ENCODE data around the gene KANK2. TPM values are rescaled to one million over a fixed set of nuclear protein-coding genes. Genes with fewer than 3 reads are reported as not detected.

Gene KANK2
- total RNA-seq, 6 donors from 2014 or later, result 144 to 295 (median 240) TPM

- DNase-seq, result no peak
- WGBS, 2 donors, result 92 to 93% methylated on average over 15 of the region's 15 CpGs
- peak overlapping the region in 2 of 4 donors; percentile 8 to 18 for H3K27ac ChIP-seq
- TF ChIP-seq EP300 (IDR thresholded peaks at IDR 0.05) (no peak), POLR2A (IDR thresholded peaks at IDR 0.05) (no peak)
- ATAC-seq (ENCODE audit: low FRiP score in 2 of 2), result no peak
- H3K4me3 ChIP-seq, result no peak overlapping the region
- H3K36me3 ChIP-seq, result peaks cover 0 to 63% (median 15%) of the 10 kb centered on the region in 4 donors
- H3K4me1 ChIP-seq, result peaks cover 38 to 50% (median 45%) of the 10 kb centered on the region in 4 donors
- no peaks in the 10 kb centered on the region for H3K27me3 ChIP-seq
- H3K9me3 ChIP-seq, result no peaks in the 10 kb centered on the region
Observed at GRCh38 chr19:11200015-11200574, 2.8 kb upstream of the KANK2 start.

DNA sequence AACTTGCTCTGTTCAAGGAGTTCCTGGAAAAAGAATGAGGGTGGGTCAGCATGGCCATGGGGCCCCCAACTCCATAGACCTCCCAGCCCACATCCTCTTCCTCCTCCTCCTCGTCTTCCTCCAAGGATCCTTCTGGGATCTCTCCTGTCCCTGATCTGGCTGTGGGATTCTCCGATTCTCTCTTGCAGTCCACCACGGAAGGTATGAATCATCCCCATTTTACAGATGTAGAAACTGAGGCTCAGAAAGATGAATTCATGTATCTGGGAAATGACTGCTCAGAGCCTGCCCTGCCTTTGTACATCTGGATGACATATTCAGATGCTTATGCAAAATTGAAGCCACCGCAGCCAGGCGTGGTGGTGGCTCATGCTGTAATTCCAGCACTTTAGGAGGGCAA is 2.2 kb upstream of the KANK2 start:
- TF ChIP-seq, protein P1, sequence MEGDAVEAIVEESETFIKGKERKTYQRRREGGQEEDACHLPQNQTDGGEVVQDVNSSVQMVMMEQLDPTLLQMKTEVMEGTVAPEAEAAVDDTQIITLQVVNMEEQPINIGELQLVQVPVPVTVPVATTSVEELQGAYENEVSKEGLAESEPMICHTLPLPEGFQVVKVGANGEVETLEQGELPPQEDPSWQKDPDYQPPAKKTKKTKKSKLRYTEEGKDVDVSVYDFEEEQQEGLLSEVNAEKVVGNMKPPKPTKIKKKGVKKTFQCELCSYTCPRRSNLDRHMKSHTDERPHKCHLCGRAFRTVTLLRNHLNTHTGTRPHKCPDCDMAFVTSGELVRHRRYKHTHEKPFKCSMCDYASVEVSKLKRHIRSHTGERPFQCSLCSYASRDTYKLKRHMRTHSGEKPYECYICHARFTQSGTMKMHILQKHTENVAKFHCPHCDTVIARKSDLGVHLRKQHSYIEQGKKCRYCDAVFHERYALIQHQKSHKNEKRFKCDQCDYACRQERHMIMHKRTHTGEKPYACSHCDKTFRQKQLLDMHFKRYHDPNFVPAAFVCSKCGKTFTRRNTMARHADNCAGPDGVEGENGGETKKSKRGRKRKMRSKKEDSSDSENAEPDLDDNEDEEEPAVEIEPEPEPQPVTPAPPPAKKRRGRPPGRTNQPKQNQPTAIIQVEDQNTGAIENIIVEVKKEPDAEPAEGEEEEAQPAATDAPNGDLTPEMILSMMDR (IDR thresholded peaks at IDR 0.05), result no peak
- TF ChIP-seq POLR2AphosphoS5 (IDR thresholded peaks at IDR 0.05) (no peak), POLR2A (IDR thresholded peaks at IDR 0.05) (no peak), EP300 (IDR thresholded peaks at IDR 0.05) (no peak)
- H3K4me3 ChIP-seq, result no peak overlapping the region
- H3K36me3 ChIP-seq, result peaks cover 0 to 59% (median 15%) of the 10 kb centered on the region in 4 donors
- no peaks in the 10 kb centered on the region for H3K27me3 ChIP-seq
- H3K9me3 ChIP-seq, result no peaks in the 10 kb centered on the region
- peak overlapping the region in 2 of 4 donors; percentile 8 to 92 for H3K27ac ChIP-seq
- H3K4me1 ChIP-seq, result peaks cover 44 to 55% (median 48%) of the 10 kb centered on the region in 4 donors
- WGBS, 2 donors, result 86 to 88% methylated on average over 5 of the region's 5 CpGs
- ATAC-seq (ENCODE audit: low FRiP score in 2 of 2), result no peak
- DNase-seq, result no peak

DNA sequence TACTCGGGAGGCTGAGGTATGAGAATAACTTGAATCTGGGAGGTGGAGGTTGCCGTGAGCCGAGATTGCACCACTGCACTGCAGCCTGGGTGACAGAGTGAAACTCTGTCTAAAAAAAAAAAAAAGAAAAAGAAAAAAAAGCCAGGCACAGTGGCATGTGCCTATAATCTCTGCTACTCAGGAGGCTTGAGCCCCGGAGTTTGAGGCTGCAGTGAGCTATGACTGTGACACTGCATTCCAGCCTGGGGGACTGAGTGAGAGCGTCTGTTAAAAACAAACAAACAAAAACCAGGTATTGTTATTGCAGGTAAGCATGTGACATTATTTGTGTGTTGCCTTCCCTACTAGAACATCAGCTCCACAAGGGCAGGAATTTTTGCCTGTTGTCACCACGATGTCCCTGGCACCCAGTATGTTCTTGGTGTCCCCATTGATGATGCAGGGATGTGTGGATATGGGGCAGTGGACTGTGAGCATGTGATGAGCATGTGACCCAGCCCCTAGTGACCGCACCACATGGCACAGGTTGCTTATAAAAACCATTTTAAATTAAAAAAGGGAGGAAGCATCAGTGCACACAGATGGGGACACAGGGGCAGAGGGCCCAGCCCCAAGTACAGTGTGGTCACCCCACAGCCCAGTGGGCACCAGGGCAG is 1.6 kb upstream of the KANK2 start:
- WGBS, 2 donors, result 69 to 70% methylated on average over 7 of the region's 7 CpGs
- DNase-seq (no peak), ATAC-seq (ENCODE audit: low FRiP score in 2 of 2) (no peak)
- TF ChIP-seq, protein P1 (IDR thresholded peaks at IDR 0.05), result no peak
- no peak overlapping the region for H3K4me3 ChIP-seq
- no peaks in the 10 kb centered on the region for H3K27me3 ChIP-seq
- peak overlapping the region; percentile 75 to 93 (median 90) for H3K27ac ChIP-seq
- H3K36me3 ChIP-seq, result peaks cover 0 to 59% (median 18%) of the 10 kb centered on the region in 4 donors
- H3K9me3 ChIP-seq, result no peaks in the 10 kb centered on the region
- H3K4me1 ChIP-seq, result peaks cover 45 to 57% (median 48%) of the 10 kb centered on the region in 4 donors

DNA sequence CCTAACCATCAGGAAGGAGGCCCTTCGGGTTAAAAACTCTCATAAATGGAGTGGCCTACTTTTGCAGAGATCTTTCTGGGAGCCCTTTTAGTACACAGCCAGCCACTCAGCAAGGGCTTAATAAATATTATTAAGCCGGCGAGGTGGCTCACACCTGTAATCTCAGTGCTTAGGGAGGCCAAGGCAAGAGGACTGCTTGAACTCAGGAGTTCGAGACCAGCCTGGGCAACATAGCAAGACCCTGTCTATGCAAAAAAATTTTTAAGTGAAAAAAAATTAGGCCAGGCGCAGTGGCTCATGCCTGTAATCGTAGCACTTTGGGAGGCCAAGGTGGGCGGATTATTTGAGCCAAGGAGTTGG is 810 bp upstream of the KANK2 start:
- DNase-seq (no peak), ATAC-seq (ENCODE audit: low FRiP score in 2 of 2) (no peak)
- Histone ChIP-seq H3K4me1 (peaks cover 42 to 52% (median 49%) of the 10 kb centered on the region in 4 donors), H3K27ac (peak overlapping the region; percentile 75 to 93 (median 90)), H3K9me3 (no peaks in the 10 kb centered on the region), H3K4me3 (peak overlapping the region in 3 of 4 donors; percentile 66 to 84 (median 73)), H3K36me3 (peaks cover 3 to 59% (median 26%) of the 10 kb centered on the region in 4 donors), H3K27me3 (no peaks in the 10 kb centered on the region)
- no peak for TF ChIP-seq POLR2AphosphoS5 (IDR thresholded peaks at IDR 0.05)
- no peak for TF ChIP-seq EP300 (IDR thresholded peaks at IDR 0.05)
- no peak for TF ChIP-seq POLR2A (IDR thresholded peaks at IDR 0.05)
- TF ChIP-seq, protein P1 (IDR thresholded peaks at IDR 0.05), result no peak
- 61 to 69% methylated on average over 7 of the region's 7 CpGs for WGBS, 2 donors

GRCh38 chr19:11196406-11197287 is 698 bp downstream of the KANK2 start:
- WGBS, 2 donors, result 15 to 16% methylated on average over 24 to 43 of the region's 47 CpGs
- no peaks in the 10 kb centered on the region for H3K27me3 ChIP-seq
- peak in 1 of 2 donors; percentile 90 for DNase-seq
- peak overlapping the region; percentile 75 to 93 (median 90) for H3K27ac ChIP-seq
- no peaks in the 10 kb centered on the region for H3K9me3 ChIP-seq
- TF ChIP-seq EP300 (IDR thresholded peaks at IDR 0.05) (no peak), POLR2AphosphoS5 (IDR thresholded peaks at IDR 0.05) (no peak), POLR2A (IDR thresholded peaks at IDR 0.05) (no peak)
- TF ChIP-seq, protein P1 (IDR thresholded peaks at IDR 0.05), result no peak
- H3K4me1 ChIP-seq, result peaks cover 55 to 64% (median 57%) of the 10 kb centered on the region in 4 donors
- peak overlapping the region; percentile 66 to 84 (median 76) for H3K4me3 ChIP-seq
- peak in 1 of 2 donors; percentile 70 for ATAC-seq (ENCODE audit: low FRiP score in 2 of 2)
- H3K36me3 ChIP-seq, result peaks cover 8 to 59% (median 29%) of the 10 kb centered on the region in 4 donors

All from upper lobe of left lung (tissue), 6 donors.